GM19238 (cell line): ENCODE measurements around the gene EIF4G1.

Source experiments
- DNase-seq: peaks from one replicate; pipeline ENCODE4 v3.0.0; 2011; ENCODE audit warnings: low spot score; ENCODE audit not compliant: insufficient read length

EIF4G1 gene

GRCh38 chr3:184349563-184350470, 35.4 kb downstream of the EIF4G1 start:
- DNase-seq, result no peak

DNA sequence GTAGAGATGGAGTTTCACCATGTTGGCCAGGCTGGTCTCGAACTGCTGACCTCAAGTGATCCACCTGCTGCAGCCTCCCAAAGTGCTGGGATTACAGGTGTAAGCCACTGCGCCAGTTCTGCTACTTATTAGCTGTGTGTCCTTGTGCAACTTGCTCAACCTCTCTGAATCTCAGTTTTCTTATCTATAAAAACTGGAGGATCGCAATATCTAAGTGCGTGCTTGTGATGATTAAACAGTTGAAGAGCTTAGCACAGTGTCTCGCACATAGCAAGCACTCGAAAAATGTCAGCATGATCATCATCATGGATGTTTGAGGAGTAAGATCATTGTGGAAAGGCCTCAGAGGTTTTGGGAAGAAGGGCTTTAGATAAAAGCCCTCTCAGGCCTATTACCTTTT, 36.2 kb downstream of the EIF4G1 start:
- DNase-seq, result no peak

DNA sequence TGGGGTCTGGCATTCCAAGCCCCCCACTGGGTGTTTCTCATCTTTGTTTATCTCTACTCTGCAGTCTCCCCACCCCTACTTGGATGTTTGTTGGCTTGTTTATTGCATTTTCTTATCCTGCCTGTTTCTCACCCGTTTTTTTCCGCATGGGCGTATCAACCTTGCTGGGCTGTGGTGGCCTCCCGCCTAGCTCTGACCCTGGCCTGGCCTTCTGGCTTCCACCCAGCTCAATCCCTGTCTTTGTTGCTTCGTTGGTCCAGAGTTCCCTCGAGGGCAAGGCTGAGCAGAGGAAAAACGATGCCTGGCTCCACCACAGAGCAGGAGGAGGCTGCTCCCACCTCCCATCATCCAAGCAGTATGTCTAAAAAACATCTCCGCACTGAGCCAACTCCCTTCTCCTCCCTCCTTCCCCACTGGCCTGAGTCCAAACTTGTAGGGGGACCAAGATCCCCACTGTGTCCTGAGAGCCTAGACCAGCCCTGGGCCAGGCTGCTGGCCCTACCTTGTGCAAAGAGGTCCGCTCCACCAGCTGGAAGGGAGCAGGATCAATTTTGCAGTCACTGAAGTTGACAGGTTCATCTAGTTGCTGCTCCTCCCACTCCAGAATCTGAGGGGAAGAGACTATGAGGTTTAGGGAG, 37.2 kb downstream of the EIF4G1 start:
- DNase-seq, result no peak

DNA sequence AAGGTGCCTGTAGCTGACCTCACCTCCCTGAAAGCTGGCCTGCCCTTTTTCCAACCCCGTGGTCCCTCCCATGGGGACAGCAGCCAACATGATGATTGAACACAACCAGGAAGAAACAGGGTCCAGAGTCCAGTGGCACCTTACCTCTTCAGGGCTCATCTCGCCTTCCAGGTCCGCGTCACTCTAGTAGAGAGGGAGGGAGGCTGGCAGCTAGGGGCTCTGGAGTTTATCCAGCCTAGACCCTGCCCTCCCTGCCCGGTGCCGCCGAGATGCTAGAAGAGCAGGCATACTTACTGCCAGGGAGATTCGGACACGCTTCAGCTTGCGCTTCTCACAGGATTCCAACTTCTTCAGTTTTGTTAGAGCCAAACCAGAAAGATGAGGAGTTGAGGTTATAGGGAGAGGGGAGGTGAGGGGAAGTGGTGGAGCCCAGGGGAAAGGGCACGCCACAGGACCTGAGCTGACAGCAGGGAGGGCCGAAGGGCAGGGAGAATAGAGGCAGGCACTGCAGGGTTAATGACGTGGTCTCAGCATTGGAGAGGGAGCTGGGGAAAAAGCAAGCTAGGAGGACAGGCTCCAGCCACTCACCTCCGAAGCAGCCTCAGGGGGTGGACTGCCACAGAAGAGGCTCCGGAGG, 37.9 kb downstream of the EIF4G1 start:
- DNase-seq, result no peak

DNA sequence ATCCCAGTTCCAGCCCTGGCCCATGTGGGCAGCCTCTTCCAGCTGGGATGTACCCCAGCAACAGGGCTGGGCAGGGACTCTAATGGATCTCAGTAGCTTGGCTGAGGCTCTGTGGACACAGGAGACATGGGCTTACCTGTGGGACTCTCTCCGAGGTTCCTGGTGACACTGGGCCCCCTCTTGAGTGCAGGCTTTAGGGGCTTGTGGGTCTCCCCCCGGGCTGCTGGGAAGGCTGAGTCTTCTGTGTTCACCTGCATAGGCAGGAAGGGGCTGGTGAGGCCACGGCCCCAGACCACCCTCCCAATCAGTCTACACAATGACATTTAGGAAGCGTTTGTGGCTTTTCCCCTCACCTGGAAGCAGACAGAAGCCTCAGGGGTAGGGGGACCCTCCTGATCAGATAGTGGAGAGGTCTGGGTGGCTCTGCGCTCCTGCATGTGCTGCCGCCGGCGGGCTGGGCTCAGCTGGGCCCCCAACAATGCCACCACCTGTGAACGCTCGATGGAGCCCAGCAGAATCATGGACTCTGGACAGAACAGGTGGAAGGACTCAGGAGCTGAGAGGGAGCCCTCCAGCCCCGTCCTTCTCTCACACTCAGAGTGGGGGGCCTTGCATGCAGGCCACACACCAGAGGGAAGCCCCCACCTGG, 38.6 kb downstream of the EIF4G1 start:
- no peak for DNase-seq

GRCh38 chr3:184353546-184353941, 39.1 kb downstream of the EIF4G1 start:
- no peak for DNase-seq

DNA sequence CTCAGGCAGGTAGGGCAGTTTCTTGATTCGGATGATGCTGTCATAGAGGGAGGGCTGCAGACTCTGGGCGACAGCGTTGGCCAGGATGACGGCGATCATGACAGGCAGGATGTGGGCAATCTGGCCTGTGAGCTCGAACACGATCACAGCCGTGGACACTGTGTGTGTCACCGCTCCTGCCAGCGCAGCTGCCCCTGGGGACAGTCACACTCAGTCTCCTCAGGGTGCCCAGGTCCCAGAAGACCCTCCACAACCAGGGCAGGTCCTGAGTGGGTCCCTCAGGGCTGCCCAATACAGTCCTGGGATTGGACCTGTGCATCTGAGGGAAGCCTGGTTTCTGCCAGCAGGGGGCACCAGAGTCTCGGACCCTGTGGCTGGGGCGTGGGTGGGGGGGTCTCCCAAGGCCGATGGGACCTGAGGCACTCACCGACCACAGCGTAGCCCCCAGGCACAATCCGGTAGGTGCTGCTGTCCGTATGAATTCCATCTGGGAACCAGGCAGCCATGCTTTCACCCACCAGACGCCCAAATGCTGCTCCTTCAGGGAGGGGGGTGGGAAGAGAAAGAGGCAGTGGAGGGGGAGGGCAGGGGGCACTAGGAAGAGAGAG, 39.8 kb downstream of the EIF4G1 start:
- no peak for DNase-seq

- DNase-seq, result no peak
These were observed 40.3 kb downstream of the EIF4G1 start for GRCh38 chr3:184354754-184355153.

DNA sequence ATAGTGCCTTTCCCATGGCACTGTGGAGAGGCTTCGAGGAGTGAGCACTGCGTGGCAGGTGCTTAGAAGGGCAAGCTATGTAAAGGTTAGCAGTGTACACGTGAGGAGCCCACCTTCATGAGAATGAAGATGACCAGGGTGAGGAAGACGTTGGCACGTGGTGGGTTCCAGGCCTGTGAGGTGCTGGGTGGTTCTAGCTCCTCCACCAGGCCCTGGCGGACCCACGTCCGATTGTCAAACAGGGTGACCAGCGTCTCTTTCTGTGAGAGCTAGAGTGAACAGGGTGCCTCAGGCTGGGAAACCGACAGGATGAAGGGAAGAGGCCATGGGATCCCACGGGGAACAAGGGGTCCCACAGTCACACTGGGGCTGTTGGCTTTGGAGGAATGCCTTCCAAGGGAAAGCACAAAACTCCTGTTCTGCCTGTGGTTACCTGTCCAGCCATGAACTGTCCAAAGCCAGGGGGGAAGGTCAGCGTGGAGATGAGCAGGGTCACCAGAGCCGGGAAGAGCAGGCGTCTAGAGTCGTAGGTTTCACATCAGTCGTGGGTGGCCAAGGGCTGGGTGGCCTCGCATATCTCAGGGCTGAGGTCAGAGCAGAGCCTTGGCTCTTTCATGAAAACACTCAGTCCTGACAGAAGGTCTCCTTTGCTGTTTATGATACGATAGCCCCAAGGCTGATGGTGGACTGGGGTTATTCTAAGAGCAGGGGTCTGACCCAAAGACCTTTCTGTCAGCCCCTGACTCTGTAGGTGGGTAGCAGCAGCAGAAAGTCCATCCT, 41.0 kb downstream of the EIF4G1 start:
- DNase-seq, result no peak

DNA sequence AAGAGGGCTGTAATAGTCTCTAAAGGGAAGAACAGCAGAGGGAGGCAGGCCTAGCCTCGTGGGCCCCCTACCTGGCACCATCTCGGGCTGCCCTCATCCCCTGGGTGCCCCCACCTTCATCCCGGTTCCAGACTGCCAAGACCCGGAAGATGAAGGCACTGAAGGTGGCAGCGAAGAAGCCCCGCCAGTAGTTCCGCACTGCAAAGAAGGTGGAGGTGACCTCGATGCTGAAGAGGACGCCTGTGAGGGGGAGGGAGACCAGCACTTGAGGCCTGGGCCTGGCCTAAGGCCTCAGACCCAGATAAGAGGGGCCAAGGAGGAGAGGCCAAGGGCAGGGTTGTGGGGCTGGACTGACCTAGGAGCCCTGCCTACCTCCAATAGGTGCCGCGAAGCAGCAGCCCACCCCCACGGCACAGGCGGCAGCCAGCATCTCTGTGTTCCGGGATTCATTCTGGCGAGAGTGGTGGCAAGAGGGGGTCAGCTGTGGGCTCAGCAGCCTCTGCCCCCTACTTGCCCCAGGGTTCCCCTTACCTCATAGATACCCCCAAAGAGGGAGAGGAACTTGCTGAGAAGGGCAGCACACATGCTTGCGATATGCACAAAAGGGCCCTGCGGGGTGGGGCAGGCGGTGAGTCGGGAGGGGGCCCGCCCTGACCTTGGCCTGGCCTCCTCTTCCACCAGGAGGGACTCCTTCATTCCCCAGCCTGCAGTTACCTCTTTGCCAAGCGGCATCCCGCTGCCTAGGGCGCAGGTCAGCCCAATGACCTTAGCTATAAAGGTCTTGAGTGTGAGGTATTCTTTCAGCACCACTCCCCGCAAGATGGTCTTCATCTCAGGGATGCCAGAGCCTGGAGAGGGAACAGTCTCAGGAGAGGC, 43.1 kb downstream of the EIF4G1 start:
- no peak for DNase-seq

DNA sequence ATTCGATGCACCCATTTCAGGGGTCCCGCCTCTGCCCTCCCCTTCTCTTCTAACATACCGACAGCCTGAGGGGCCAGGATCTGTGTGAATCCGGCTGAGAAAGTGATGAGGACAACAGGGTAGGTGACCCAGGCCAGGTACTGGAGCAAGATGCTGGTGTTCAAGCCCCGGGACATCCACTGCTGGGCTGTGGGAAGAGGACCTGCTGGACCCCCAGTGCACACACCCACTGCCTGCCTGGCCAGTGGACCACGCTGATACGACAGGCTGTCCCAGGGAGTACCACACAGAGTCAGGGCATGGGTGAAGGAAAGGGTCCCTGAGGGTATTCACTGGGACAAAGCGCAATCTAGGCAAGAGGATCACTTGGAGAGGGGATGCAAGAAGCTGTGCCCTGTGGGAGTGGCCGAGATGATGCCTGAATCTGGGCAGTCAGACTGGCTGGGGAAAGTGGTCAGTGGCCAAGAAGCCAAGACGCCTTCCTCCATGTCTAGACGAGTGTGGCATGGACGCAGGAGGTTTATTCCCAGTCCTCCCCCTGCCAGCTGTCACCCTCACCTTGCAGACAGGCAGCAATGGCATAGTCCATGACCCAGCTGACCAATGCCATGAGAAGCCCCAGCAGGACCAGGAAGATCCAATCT, 43.8 kb downstream of the EIF4G1 start:
- DNase-seq, result no peak

DNA sequence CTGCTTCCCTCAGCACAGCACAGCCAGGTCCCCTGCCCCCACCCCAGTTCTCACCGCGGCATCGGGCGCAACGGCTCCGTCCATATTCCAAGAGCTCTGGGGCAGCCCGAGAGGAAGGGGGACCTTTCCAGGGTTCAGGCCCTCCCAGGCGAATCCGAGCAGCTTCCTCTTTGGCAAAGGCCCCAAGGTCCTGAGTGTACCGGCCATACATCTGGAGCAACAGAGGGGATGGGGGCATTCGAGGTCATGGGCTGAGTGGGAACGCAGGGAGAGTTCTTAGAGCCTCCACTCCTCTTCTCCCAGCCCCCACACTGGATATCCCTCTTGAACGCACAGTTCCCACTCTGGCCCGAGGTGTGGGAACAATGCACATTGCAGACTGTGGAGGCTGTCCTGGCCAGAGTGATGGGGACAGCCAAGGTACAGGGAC, 44.5 kb downstream of the EIF4G1 start:
- no peak for DNase-seq

DNA sequence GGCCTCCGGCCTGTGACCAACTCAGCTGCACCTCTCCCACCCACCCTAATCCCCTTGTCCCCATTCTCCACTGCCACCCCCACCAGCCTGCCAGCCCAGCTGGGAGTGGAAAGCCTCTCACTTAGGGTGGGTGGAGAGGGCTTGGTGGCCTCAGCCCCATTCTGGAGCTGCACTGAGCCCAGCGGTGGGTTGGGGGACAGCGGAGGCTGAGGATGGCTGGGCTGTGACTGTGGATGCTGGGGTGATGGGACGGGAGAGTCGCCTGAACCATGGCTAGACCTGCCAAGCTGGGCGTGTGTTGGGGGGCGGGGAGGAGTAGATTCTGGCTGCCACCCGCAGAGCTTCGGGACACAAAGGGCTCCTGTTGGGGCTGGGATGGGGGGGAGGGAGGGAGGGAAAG, 45.2 kb downstream of the EIF4G1 start:
- no peak for DNase-seq

- no peak for DNase-seq
These were observed 45.9 kb downstream of the EIF4G1 start for GRCh38 chr3:184360070-184360928.

- DNase-seq, result no peak
These were observed 46.6 kb downstream of the EIF4G1 start for GRCh38 chr3:184360929-184361531.

DNA sequence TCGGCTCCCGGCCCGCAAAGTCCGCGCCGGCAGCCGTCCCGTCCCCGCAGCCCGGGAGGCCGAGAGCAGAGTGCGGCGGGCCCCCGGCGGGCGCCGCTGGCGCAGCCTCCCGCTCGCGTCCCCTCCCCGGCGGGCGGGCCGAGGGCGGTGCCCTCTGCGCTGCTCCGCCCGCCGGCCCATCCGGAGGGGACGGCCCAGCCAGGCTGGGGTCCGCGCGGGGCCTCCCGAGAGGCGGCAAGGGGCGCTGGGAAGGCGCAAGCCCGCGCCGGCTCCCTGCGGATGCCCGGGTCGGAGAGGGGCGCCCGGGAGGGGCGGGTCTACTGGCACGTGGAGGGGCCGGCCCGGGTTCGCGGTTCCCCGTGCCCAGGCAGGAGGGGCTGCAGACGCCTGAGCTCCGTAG, 47.1 kb downstream of the EIF4G1 start, which contains the start of the genes CLCN2 and POLR2H:
TSS of gene CLCN2 (minus strand) at position 74 of the 400 bp plus-strand sequence. CDS start 126 bp downstream, outside the sequence.
TSS of gene POLR2H (plus strand) at position 179 of the 400 bp plus-strand sequence. CDS start 1,783 bp downstream, outside the sequence.
- peak; percentile 54 for DNase-seq

DNA sequence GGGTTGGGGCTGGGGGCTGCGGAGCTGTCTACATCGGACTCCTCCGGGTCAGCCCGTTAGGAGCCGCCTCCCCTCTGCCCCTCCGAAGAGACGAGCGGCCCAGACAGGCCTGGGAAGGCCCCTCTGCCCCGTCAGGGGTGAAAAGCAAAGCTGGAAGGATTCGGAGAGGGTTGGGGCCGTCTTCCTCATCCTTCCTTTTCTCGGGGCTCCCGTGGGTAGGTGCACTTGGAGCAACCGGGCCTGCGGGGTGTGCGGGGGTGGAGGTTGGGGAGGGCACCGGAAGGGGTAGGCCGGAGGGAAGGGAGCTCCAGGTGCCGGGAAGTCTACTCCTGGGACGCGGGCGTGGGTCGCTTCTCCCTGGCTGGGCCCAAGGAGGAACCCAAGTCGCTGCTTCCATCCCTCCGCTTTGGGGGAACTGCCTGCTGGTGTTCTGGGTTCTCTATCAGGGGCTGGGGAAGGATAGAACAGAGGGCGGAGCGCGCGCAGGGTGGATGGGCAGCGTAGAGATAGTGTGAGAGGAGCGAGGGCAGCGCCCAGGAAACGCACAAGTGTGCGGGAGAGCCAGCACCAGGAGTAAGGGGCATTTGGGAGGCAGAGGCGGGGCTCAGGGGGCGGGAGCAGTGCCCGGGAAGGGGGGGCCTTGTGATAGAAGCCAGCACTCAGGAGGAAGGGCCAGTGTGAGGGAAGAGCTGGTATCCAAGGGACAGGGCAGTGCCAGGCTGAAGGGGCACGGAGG, 47.7 kb downstream of the EIF4G1 start:
- DNase-seq, result peak; percentile 49
